A673 (cell line): ENCODE data around the gene RPTOR. TPM values are rescaled to one million over a fixed set of nuclear protein-coding genes. Genes with fewer than 3 reads are reported as not detected.

Experiments used
- BruUV-seq: library from RNA; stranded (reverse); fragments of 400-500 nt; replicated peaks from 2 replicates; lab custom pipeline; 2021; lab: Mats Ljungman, UMichigan
- CTCF ChIA-PET: fragments of 300-600 bp; sonication (Branson Sonifier 250); formaldehyde crosslinking; loops from one replicate; lab custom pipeline; 2022; ENCODE audit warnings: antibody characterized with exemption; lab: Charles Lee
- POLR2A ChIA-PET: fragments of 300-600 bp; sonication (Branson Sonifier 250); formaldehyde crosslinking; loops from one replicate; lab custom pipeline; 2022; ENCODE audit warnings: antibody characterized with exemption; ENCODE audit not compliant: low non-redundant PET; lab: Charles Lee
- DNase-seq: peaks from one replicate; pipeline ENCODE4 v3.0.0-alpha.2; 2015; ENCODE audit warnings: low spot score
- H3K27ac ChIP-seq: fragments of 200-600 bp; sonication (generic); 2 replicates; pipeline ENCODE4 v1.5.1; 2016; ENCODE audit warnings: mixed run types, low read depth, mild to moderate bottlenecking, mixed read lengths, antibody characterized with exemption, low read length; ENCODE audit not compliant: poor library complexity, severe bottlenecking
- H3K27me3 ChIP-seq: fragments of 200-600 bp; sonication (generic); replicated peaks from 2 replicates; pipeline ENCODE4 v1.6.1; 2017; ENCODE audit warnings: mixed run types, low read depth, mild to moderate bottlenecking, mixed read lengths, antibody characterized with exemption, low read length; ENCODE audit not compliant: insufficient read depth, poor library complexity
- H3K36me3 ChIP-seq: fragments of 200-600 bp; sonication (generic); 2 replicates; pipeline ENCODE4 v1.6.1; 2016; ENCODE audit warnings: mixed run types, mild to moderate bottlenecking, mixed read lengths, antibody characterized with exemption, low read length; ENCODE audit not compliant: insufficient read depth, poor library complexity, severe bottlenecking
- H3K4me1 ChIP-seq: fragments of 200-600 bp; sonication (generic); 2 replicates; pipeline ENCODE4 v1.6.1; 2017; ENCODE audit warnings: mixed run types, mild to moderate bottlenecking, mixed read lengths, antibody characterized with exemption, low read length; ENCODE audit not compliant: insufficient read depth, poor library complexity, severe bottlenecking
- H3K4me3 ChIP-seq: fragments of 200-600 bp; sonication (generic); 2 replicates; pipeline ENCODE4 v1.5.1; 2016; ENCODE audit warnings: low read depth, mixed run types, mild to moderate bottlenecking, mixed read lengths, low read length; ENCODE audit not compliant: poor library complexity, severe bottlenecking
- H3K9me3 ChIP-seq: fragments of 200-600 bp; sonication (generic); 2 replicates; pipeline ENCODE4 v1.6.1; 2016; ENCODE audit warnings: mixed run types, low read depth, mild to moderate bottlenecking, mixed read lengths, antibody characterized with exemption, low read length; ENCODE audit not compliant: poor library complexity, severe bottlenecking
- CTCF ChIP-seq: fragments of 300-800, 200-600 bp; sonication (generic); conservative IDR thresholded peaks from 2 replicates; pipeline ENCODE4 v1.5.1; 2017; ENCODE audit warnings: low read depth, mild to moderate bottlenecking, antibody characterized with exemption, low read length, moderate library complexity, mixed read lengths
- EZH2 ChIP-seq: fragments of 200-600 bp; sonication (generic); IDR thresholded peaks from 2 replicates; pipeline ENCODE4 v1.6.1; 2017; ENCODE audit warnings: borderline replicate concordance, low read depth, mild to moderate bottlenecking, mixed read lengths, antibody characterized with exemption, low read length; ENCODE audit not compliant: poor library complexity, severe bottlenecking
- intact Hi-C: fragments of 100-400 bp; cut with micrococcal nuclease; formaldehyde crosslinking; loops from one replicate; pipeline ENCODE4 v1.10.0; 2022; ENCODE audit not compliant: unreplicated experiment
- total RNA-seq: library from RNA; stranded (reverse); gene quantifications from 2 replicates; pipeline ENCODE4 v1.2.3, GENCODE V29; 2021

Gene RPTOR
- total RNA-seq, 1 experiment from 2014 or later: 55.2 TPM

- Histone ChIP-seq H3K36me3 (peaks cover 3% of the 10 kb centered on the region), H3K4me1 (no peaks in the 10 kb centered on the region), H3K4me3 (no peak overlapping the region), H3K27ac (no peak overlapping the region), H3K9me3 (no peaks in the 10 kb centered on the region), H3K27me3 (no peaks in the 10 kb centered on the region)
- ChIA-PET POLR2A (no interaction called here), CTCF (no interaction called here)
- TF ChIP-seq CTCF (no peak), EZH2 (no peak)
- intact Hi-C loops: no loop called here
- no TSS peak for BruUV-seq
- DNase-seq: no peak
These were observed 207.4 kb downstream of the RPTOR start for GRCh38 chr17:80751946-80752581.

- Histone ChIP-seq H3K27me3 (no peaks in the 10 kb centered on the region), H3K4me3 (no peak overlapping the region), H3K27ac (no peak overlapping the region), H3K36me3 (peaks cover 3% of the 10 kb centered on the region), H3K4me1 (no peaks in the 10 kb centered on the region), H3K9me3 (no peaks in the 10 kb centered on the region)
- intact Hi-C loops: no loop called here
- no peak for DNase-seq
- no TSS peak for BruUV-seq
- TF ChIP-seq CTCF (no peak), EZH2 (no peak)
- CTCF ChIA-PET: no interaction called here
- POLR2A ChIA-PET: no interaction called here
These were observed 209.2 kb downstream of the RPTOR start for GRCh38 chr17:80753685-80754345.

- intact Hi-C loops: no loop called here
- H3K4me3 ChIP-seq: no peak overlapping the region
- H3K27me3 ChIP-seq: no peaks in the 10 kb centered on the region
- CTCF ChIA-PET: interaction anchor here (0.7 kb wide), 1 partner anchor 291 kb away, joined by 15 read pairs; no protein-coding TSS in a partner anchor
- H3K4me1 ChIP-seq: no peaks in the 10 kb centered on the region
- no TSS peak for BruUV-seq
- H3K27ac ChIP-seq: no peak overlapping the region
- peaks cover 3% of the 10 kb centered on the region for H3K36me3 ChIP-seq
- DNase-seq: no peak
- H3K9me3 ChIP-seq: no peaks in the 10 kb centered on the region
- POLR2A ChIA-PET: no interaction called here
- TF ChIP-seq EZH2: no peak
- TF ChIP-seq CTCF: no peak
These were observed 210.2 kb downstream of the RPTOR start for GRCh38 chr17:80754846-80755245.
